ENCODE data around the gene AIFM1.

DNA sequence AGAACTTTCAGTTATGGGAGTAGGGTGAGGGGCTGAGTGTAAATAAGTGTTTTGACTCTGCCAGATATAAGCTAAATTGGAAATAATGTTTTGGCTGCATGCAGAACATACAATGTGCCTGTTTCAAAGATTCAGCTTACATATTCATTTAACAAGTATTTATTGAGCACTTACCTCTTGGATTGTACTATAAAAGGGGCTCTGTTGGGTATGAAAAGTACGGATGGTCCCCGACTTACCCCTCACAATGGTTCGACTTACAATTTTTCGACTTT is 799 bp upstream of the AIFM1 start:
- TF ChIP-seq, protein P1, sequence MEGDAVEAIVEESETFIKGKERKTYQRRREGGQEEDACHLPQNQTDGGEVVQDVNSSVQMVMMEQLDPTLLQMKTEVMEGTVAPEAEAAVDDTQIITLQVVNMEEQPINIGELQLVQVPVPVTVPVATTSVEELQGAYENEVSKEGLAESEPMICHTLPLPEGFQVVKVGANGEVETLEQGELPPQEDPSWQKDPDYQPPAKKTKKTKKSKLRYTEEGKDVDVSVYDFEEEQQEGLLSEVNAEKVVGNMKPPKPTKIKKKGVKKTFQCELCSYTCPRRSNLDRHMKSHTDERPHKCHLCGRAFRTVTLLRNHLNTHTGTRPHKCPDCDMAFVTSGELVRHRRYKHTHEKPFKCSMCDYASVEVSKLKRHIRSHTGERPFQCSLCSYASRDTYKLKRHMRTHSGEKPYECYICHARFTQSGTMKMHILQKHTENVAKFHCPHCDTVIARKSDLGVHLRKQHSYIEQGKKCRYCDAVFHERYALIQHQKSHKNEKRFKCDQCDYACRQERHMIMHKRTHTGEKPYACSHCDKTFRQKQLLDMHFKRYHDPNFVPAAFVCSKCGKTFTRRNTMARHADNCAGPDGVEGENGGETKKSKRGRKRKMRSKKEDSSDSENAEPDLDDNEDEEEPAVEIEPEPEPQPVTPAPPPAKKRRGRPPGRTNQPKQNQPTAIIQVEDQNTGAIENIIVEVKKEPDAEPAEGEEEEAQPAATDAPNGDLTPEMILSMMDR (IDR thresholded peaks at IDR 0.05 in 8 of 11, conservative IDR thresholded peaks at IDR 0.05 in 3 of 11), result no peak
- TF ChIP-seq POLR2A (IDR thresholded peaks at IDR 0.05) (no peak), POLR2AphosphoS5 (IDR thresholded peaks at IDR 0.05) (no peak)
